ENCODE data around the gene NDRG2. TPM values are rescaled to one million over a fixed set of nuclear protein-coding genes. Genes with fewer than 3 reads are reported as not detected.
"Not testable (repeated sequence)": the region's sequence is repeated elsewhere in the genome, so short reads cannot be mapped to it uniquely, and the experiment has no call there.

The NDRG2 gene
- polyA plus RNA-seq, 10 donors = 98.7 to 223 (median 147) TPM

DNA sequence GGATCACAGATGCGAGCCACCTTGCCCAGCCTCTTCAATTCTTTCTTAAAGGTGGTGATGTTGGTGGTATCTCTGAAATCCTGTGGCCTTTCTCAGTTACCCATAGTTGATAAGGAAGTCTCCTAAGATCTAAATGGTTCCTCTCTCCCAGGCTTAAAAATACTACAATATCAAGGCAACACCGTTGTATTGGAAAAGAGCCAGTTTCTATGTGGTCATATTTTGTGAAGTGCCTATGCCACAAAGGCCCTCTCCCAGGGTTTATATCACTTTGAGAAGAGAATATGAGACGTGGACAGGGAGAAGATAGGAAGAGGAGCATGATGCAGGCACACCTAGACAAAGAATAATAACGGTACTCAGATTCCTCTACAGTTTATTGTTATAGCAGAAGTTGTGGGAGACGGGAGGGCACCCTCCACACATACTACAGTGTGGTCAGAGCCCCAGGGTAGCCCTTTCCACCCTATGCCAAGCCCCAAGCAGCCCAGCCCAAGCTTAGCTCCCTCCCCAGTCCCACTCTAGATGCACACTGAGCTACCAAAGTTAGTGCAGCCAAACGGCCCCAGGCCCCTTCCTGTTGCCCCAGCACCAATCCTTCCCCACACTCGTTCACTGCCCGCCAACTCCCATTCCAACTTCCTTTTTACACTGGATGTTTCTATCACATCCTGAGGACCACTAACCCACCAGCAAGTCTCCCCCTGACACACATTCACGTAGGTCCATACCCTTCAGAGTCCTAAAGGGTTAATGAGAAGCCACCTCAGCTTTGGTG is 8.3 kb downstream of the NDRG2 start:
- DNase-seq = no peak

DNA sequence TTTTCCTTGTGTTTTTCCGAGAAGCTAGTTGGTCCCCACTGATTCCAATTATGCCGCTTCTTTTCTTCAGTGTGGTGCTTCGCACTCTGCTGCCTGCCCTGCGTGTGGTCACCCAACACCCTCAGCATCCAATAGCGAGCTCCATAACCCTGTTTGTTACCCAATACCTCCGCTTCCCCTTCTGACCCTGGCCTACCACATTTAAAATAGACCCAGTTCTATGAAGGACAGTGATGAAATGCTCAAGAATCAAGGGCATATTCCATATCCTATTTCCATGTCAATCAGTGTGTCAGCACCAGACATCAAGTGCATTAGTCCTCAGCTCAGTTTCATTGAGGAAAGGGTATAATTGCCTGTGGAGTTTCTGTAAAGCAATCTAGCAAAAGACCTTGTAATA is 9.5 kb downstream of the NDRG2 start:
- no peak for DNase-seq

DNA sequence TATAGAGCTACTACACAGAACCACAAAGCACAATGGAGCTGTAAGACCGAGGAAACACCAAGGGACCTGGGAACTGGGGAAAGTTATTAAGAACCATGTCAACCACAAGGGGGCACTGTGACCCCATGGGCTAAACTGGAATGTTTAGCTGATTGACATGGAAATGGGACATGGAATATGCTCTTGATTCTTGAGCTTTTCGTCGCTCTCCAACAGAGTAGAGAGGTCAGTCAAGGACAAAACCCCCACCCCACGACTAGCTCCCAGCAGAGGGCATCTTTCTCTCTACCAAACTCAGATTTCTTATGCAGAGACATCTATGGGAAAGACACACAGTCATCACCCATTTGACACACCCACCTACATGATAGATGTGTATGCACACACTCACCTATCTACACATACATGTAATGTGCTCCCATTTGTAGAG is 10.1 kb downstream of the NDRG2 start:
- DNase-seq = peak; percentile 83 to 92 (median 89)

DNA sequence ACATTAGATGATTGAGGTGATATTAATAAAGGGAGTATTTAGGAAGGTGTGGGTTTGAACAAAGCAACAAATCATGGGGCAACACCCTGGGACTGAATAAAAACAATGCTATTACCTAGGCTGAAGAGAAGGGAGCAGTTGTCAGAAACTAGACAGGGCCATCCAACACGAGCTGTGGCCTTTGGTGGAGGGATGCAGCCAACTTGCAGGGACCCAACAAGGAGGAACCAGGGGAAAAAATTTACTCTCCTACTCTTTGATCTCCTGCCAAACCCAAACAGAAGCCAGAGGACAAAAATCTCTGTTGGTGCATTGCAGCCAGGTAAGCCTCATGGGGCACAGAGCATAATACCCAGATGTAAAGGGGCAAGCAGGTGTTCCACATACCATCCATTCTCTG is 13.7 kb downstream of the NDRG2 start:
- DNase-seq = no peak

DNA sequence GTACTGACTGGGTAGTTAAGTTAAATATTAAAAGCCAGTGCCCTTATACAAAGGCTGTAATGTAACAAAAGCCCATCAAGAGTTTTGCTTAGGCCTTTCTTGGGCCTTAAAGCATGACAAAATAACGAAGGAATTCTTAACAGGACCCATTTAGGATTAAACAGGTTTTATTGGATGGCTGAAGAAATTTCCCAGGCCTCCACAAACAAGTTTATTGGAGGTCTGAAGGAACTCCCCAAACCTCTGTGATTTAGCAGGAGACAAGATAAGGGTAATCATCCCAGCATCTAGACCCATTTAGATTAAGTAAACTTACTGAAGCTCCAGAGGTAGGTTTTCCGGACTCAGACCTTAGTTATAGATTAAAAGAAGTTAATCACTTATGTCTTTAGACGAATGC is 15.1 kb downstream of the NDRG2 start:
- DNase-seq = not testable (repeated sequence)

DNA sequence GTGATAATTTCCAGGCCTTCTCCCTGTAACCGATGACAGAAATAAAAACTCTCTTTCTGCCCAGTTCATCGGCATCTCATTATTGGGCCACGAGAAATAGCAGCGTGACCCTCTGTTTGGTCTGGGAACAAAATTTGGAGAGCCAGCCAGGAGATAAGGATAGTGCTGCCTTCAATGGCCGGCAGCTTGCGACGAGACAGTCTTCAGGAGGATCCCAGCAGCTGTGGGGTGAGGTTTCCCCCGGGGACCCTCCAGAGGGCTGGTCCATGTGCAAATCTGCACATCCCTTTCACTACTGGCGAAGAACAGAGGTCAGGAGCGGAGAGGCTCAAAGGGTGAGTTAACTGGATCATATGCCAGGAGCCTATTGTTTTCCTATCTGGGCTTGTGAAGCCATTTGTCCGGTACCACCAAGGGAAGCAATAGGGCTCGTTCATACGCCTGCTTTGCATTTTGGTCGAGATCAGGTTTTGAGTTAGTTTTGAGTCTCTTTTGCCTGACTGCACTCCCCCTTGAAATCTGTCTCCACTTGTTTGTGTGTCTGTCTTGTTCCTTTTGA is 21.0 kb downstream of the NDRG2 start:
- DNase-seq = no peak

DNA sequence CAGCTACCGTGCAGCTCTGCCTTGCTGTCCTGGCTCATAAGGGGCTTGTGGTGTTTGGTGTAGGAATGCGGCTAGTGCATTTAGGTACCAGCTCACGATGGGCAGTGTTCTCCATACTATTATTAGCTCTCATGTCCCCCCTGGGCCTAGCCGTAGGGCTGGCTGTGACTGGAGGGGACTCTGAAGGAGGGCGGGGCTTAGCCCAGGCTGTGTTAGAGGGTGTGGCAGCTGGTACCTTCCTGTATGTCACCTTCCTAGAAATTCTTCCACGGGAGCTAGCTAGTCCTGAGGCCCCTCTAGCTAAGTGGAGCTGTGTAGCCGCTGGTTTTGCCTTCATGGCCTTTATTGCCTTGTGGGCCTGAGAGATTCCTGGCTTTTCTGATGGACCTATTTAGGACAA is 23.6 kb downstream of the NDRG2 start:
- no peak for DNase-seq

DNA sequence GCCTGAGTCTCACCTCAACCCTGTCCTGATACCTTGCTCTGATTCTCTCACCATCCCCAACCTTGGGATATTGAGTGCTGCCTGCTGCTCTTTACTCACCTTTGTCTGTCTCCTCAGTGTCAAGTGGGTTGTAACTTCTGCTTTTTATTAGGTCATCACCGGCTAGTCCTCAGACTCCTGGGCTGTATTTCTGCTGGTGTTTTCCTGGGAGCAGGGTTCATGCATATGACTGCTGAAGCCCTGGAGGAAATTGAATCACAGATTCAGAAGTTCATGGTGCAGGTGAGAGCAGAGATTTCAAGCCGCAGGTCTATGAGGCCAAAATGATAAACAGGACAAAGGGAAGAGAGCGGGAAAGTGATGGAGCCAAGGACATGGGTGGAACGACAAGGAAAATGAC is 25.3 kb downstream of the NDRG2 start:
- DNase-seq = no peak

DNA sequence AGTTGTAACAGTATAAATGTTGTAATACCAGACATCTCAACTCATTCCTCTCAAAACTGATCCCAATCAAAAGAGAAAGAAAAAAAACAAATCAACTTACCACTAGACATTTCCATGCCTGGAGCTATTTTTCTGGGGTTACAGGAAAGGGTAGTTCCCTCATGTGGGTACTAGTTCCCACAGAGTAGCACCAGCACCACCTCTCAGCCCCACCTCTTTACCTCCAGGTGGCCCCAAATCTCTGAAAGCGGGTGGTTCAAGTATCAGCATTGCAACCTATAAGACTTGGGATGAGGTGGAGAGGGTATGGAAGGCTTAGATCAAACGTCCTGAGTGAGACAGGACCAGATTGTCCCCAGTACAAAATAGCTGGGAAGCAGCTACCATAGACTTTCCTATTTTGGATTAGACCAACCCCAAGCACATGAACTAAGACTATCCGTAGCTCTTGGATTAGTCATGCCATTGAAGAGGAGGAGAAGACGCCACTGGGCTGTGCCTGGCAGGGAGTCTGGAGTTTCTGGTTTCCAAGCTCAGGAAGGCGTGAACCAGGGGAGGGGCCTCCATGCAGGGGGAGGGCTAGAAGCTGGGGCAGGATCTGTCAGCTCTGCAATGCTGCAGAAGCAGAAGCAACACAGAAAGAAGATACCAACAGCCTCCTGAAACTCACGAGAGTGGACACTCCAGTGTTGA is 26.0 kb downstream of the NDRG2 start, which contains the start of gene SLC39A2:
Gene SLC39A2, plus strand, starts transcription at position 620 of the 693 bp plus-strand sequence. CDS start 154 bp downstream, outside the sequence.
- DNase-seq = no peak

DNA sequence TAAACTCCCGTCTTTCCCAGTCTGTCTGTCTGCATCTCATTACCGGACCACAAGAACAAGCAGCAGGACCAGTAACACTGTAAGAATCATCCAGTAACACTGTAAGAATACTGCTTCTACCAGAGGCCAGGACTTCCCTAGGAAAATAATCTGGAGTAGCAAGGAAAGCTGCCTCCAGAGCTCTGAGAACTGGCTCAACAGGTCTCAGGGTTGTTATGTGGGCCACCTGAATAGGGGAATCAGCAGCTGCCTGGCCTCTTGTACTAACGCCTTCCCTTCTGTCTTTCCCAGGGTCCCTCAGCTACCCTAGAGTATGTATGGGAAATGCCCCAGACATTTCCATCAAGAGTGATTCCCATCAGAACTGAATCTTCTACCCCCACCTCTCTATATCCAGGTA is 26.7 kb downstream of the NDRG2 start:
- DNase-seq = no peak

DNA sequence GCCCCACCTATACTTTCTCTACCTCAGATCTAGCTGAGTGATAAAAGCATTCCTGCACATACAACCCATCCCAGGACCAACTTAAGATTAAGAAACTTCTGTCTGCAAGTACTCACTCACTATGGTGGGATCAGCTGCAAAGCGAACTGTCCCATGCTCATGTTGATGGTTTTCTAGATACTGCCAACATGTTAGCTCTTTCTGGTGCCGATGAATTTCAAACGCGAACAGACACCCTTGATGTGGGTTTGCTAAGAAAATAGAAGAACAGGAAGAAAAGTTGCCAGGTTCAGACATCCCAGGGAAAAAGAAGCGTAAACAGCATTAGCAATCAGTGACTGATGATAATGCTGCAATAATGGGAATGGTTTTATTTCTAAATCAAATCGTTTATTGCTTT is 27.3 kb downstream of the NDRG2 start:
- DNase-seq = no peak

DNA sequence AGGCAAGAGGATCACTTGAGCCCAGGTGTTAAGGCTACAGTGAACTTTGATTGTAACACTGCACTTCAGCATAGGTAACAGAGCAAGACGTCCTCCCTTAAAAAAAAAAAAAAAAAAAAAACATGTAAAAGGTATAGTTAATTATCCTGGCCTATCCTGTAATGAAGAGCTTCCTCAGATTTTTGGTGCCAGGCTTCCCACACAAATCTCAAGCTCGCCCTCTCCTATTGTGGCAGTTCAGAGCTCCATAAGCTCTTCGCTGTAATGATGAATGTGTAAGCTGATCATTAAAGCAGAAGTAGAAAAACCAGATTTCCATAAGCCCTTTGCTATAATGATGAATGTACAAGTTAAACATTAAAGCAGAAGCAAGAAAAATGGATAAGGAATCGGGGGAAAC is 27.7 kb downstream of the NDRG2 start:
- no peak for DNase-seq

DNA sequence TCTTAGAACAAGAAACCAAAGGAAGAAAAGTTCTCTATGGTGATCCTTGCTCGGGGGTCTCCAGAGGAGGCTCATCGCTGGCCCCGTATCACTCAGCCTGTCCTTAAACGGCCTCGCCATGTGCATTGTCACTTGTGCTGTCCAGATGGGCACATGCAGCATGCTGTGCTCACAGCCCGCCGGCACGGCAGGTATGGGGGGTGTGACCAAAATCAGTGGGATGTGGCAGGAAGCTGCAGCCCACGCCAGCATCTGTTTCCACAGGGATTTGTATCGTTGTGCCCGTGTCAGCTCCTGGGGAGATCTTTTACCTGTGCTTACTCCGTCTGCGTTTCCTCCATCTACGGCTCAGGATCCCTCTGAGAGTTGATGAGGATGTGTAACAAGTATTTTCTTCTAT is 28.3 kb downstream of the NDRG2 start:
- no peak for DNase-seq

DNA sequence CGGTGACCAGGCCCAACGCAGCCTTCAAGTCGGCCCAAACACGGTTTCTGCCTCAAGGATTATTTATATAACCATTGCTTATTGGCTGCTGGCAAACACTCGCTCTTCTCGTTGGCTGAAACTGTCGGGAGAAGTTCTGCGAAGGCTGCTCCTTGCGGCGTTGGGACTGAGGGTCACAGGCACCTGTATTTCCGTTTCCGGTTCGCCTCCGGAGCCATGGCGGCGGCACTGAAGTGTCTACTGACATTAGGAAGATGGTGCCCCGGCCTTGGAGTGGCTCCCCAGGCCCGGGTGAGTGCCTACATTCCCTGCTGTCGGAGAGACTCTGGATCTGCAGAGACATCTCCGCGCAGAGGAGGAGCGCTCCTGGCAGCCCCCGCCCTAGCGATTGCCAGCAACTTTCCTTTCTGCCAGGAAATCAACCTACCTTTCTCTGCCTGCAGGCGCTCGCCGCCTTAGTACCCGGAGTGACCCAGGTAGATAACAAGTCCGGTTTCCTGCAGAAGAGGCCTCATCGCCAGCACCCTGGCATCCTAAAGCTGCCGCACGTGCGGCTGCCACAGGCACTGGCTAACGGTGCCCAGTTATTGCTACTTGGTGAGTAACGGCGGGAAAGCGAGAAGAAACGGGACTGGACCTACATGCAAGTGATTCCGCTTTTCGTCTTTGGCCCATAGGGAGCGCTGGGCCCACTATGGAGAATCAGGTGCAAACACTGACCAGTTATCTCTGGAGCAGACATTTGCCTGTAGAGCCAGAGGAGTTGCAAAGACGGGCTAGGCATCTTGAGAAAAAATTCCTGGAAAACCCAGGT is 34.9 kb downstream of the NDRG2 start, which contains the start of gene METTL17:
Gene METTL17, plus strand, starts transcription at position 194 of the 814 bp plus-strand sequence. Its CDS starts 23 bp downstream, at position 217.
- peak; percentile 95 to 97 (median 97) for DNase-seq

DNA sequence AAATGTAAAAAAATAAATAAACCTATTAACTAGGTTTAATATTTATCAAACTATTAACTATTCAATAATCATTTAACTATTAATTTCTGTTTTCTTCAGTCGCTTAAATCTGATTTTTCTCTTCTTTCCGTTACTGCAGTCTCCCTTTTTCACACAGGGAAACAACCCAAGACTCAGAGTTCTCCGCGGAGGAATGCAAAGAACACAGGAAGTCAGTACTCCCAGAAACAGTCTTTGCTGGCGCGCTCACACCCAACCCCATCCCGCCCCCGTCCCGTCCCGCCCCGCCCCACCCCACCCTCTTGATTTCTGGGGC is 35.4 kb downstream of the NDRG2 start:
- no peak for DNase-seq

DNA sequence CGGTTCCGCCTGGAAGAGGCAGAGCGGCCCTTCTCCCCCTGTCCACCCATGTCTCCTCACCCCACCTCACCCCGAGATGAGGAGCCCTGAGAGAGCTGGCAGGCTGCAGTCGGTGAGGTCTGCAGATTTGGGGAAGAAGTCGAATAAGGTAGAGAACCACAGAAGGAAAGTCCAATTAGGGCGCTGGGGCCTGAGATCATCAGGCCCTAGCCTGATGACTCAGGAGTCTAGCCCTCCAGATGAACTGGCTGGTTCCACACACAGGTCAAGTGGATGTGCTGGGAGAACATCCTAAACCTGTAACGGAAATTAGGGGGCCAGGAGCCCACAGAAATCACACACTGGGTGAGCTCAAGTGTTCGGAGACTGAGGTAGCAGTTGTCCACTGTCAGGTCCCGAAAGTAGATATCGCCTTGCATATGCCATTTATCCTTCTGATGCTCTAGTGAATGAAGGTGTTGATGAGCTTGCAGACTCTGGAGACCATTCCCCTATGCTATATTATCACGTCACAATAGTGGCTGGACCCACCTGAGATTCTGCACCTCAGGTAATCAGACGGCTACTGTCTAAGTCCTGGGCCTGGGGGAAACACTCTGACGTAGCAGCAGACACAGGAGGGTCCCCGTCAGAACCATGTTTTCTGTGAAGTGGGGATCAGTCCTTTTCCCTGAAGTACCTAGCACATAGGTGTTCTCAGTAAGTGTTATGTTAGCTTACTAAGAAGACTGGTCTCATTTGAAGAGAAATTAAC is 36.0 kb downstream of the NDRG2 start:
- peak in 1 of 3 donors; percentile 14 for DNase-seq

DNA sequence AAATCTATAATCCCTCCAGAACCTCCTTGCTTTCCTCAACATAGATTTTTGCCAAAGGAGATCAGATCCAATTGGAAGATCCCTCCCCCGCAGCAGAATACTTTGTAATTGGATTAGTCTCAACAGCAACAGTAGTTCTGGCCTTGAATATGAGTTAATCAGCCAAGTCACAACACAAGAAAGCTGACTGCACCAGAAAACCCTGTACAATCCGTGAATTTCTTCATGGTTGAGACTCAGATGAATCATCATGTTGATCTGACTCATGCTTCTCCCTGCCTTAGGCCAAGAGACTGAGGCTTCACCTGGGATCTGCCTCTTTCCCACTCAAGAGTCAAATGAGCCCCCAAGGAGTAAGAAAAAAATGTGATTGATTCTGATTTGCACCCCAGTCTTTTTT is 38.0 kb downstream of the NDRG2 start:
- DNase-seq = peak in 2 of 3 donors; percentile 6 to 86

DNA sequence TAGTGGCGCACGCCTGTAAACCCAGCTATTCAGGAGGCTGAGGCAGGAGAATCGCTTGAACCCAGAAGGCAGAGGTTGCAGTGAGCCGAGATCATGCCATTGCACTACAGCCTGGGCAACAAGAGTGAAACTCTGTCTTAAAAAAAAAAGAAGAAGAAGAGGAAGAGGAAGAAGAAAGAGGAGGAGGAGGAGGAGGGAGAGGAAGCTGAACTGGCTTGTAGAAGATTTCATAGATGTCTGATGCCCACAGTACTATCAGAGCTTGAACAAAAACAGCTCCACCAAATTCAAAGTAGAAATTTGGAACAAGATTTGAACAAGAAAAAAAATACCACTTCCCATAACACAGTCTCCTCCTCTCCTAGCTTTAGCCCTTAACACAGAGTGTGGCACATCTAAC is 39.2 kb downstream of the NDRG2 start:
- not testable (repeated sequence) for DNase-seq

DNA sequence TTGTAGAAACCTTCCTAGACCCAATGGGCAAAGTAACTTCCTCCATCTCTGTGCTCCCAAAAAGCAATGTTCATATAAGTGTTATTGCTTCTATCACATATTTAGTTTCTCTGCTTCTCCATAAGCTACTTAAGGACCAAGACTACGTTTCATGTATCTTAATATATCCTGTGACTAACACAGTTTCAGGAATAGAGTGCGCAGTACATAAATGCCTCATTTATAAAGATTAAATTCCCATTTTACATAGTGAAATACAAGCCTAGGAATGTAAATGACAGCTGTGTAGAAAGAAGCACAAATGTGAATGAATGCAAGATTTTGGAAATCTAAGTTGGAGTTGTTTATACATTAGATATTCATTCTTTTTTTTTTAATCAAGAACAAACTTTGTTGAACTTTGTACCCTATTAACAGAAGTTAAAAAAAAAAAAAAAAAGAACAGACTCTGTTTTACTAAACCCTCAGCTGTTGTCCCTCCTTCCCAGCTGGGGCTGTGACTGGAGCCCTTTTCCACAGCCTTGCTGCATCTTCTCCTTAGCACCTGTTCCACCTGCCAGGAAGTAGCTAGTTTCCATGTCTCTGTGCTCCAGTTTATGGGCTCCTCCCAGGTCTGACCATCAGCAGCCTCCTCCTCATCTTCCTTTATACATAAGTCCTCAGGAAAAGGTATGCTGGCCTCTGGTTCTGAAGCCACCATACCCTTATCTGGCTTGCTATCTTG is 42.1 kb downstream of the NDRG2 start:
- DNase-seq = no peak

DNA sequence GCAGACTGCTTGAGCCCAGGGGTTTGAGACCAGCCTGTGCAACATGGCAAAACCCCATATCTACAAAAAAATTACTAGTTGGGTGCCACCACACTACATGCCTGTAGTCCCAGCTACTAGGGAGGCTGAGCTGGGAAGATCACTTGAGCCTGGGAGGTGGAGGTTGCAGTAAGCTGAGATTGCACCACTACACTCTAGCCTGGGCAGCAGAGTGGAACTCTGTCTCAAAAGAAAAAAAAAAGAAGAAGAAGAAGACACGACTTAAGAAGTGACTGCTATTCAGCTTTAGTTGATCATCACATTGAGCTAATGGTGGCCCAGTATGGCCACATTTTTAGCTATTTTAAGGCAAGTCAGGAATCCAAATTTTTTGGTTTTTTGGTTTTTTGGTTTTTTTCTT is 44.0 kb downstream of the NDRG2 start:
- no peak for DNase-seq

DNA sequence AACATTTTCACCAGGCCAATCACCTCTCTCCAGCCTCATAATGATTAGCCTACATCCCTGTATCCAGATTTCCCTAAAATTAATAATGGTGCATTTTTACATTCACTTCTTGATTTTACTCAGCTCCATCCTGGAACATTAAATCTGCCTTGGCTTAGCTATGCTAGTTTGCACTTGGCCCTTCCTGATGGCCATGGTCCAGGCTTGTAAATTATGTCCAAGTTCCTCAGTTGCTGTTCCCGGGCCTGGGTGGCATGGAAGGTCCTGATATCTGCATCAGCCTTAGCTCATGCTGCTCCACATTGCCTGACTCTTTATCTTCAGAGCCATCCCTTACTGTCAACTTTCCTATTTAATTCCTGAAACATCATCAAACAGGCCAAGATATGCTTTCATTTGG is 46.2 kb downstream of the NDRG2 start:
- DNase-seq = no peak
